Tibial nerve (tissue), 4 donors: ENCODE measurements around the gene FPGT. TPM values are rescaled to one million over a fixed set of nuclear protein-coding genes. Genes with fewer than 3 reads are reported as not detected.
"Not testable (repeated sequence)": the region's sequence is repeated elsewhere in the genome, so short reads cannot be mapped to it uniquely, and the experiment has no call there.

Source experiments
- DNase-seq, 2 donors: peaks; one replicate each; pipeline ENCODE4 v3.0.0-alpha.2; 2019; ENCODE audit warnings: low spot score in 2 of 2
- H3K27ac ChIP-seq, 4 donors: fragments of 200-600 bp; sonication (generic) in 3 of 4; one replicate each; pipeline ENCODE4 v1.5.1; 2017 to 2019; ENCODE audit warnings: mild to moderate bottlenecking in 1 of 4
- H3K27me3 ChIP-seq, 2 donors: fragments of 200-600 bp; sonication (generic) in 1 of 2; one replicate each; pipeline versions ENCODE4 v1.5.1 to v1.6.0; 2017 to 2019
- H3K36me3 ChIP-seq, 3 donors: fragments of 200-600 bp; sonication (generic); one replicate each; pipeline ENCODE4 v1.5.1; 2018 to 2019
- H3K4me1 ChIP-seq, 4 donors: fragments of 200-600 bp; sonication (generic) in 3 of 4; one replicate each; pipeline ENCODE4 v1.5.1; 2017 to 2019
- H3K4me3 ChIP-seq, 4 donors: fragments of 200-600 bp; sonication (generic) in 3 of 4; one replicate each; pipeline ENCODE4 v1.5.1; 2017 to 2019; ENCODE audit warnings: mild to moderate bottlenecking in 1 of 4, moderate library complexity in 1 of 4
- H3K9me3 ChIP-seq, 4 donors: fragments of 200-600 bp; sonication (generic) in 3 of 4; one replicate each; pipeline ENCODE4 v1.5.1; 2017 to 2019
- CTCF ChIP-seq, 5 experiments: fragments of 200-600 bp in 3 of 5; fragments of 450-650 bp in 2 of 5; sonication (generic) in 3 of 5; IDR thresholded peaks; one replicate each; pipeline ENCODE4 v1.5.1; 2016 to 2019; ENCODE audit warnings: antibody characterized with exemption in 5 of 5, mild to moderate bottlenecking in 3 of 5, moderate library complexity in 2 of 5
- EP300 ChIP-seq, 2 donors: sonication (generic); formaldehyde crosslinking; IDR thresholded peaks; one replicate each; pipeline ENCODE4 v1.6.1; 2017; ENCODE audit warnings: antibody characterized with exemption in 2 of 2, mild to moderate bottlenecking in 1 of 2
- POLR2A ChIP-seq, 2 donors: fragments of 450-650 bp; IDR thresholded peaks; one replicate each; pipeline ENCODE4 v1.6.1; 2017; ENCODE audit warnings: antibody characterized with exemption in 2 of 2, mild to moderate bottlenecking in 2 of 2, moderate library complexity in 2 of 2
- WGBS, 2 donors: methylation state at CpG; one replicate each; pipeline ENCODE4 v1.1.5; 2018; 5-methylcytosine and 5-hydroxymethylcytosine counted together
- total RNA-seq, 4 donors: library from RNA; depleted of rRNA; stranded (reverse); fragments of >200 nt; gene quantifications; one replicate each; pipeline ENCODE4 v1.1.0, GENCODE V29; 2016

The FPGT gene
- total RNA-seq = 10 to 100 TPM; 13.8 to 28.2 (median 16.4) TPM

GRCh38 chr1:74197657-74198552 is at the start of gene FPGT, which contains the start of gene LRRIQ3:
FPGT (plus strand) TSS chr1:74198242; CDS start chr1:74198279, 37 bp downstream.
LRRIQ3 (minus strand) TSS chr1:74198176; CDS start chr1:74183684, 14,492 bp downstream.
- WGBS, 2 donors = 5 to 6% methylated on average over 32 to 34 of the region's 41 CpGs
- DNase-seq = peak; percentile 86 to 88
- Histone ChIP-seq H3K27ac (peak within 1 kb of the TSS; percentile 66 to 88 (median 82)), H3K9me3 (no peaks in the 10 kb centered on the region), H3K27me3 (no peaks in the 10 kb centered on the region), H3K36me3 (peaks cover 0 to 12% (median 0%) of the 10 kb centered on the region in 3 donors), H3K4me1 (peaks cover 0 to 24% (median 0%) of the 10 kb centered on the region in 4 donors), H3K4me3 (peak within 1 kb of the TSS; percentile 44 to 65 (median 54))
- TF ChIP-seq EP300 (IDR thresholded peaks at IDR 0.05) = peak; percentile 67 to 92
- peak; percentile 45 to 75 for TF ChIP-seq POLR2A (IDR thresholded peaks at IDR 0.05)
- TF ChIP-seq CTCF (IDR thresholded peaks at IDR 0.05) = no peak

- H3K27me3 ChIP-seq = no peaks in the 10 kb centered on the region
- 73 to 87% methylated on average over 2 of the region's 2 CpGs for WGBS, 2 donors
- no peak overlapping the region for H3K4me3 ChIP-seq
- no peak for DNase-seq
- no peak overlapping the region for H3K27ac ChIP-seq
- H3K36me3 ChIP-seq = no peaks in the 10 kb centered on the region
- TF ChIP-seq CTCF (IDR thresholded peaks at IDR 0.05) = no peak
- TF ChIP-seq EP300 (IDR thresholded peaks at IDR 0.05) = no peak
- H3K9me3 ChIP-seq = no peaks in the 10 kb centered on the region
- no peaks in the 10 kb centered on the region for H3K4me1 ChIP-seq
These were observed 38.0 kb upstream of the FPGT start for GRCh38 chr1:74160046-74160445.

- no peak for DNase-seq
- no peaks in the 10 kb centered on the region for H3K9me3 ChIP-seq
- no peaks in the 10 kb centered on the region for H3K27me3 ChIP-seq
- no peaks in the 10 kb centered on the region for H3K4me1 ChIP-seq
- H3K36me3 ChIP-seq = no peaks in the 10 kb centered on the region
- no peak for TF ChIP-seq CTCF (IDR thresholded peaks at IDR 0.05)
- TF ChIP-seq EP300 (IDR thresholded peaks at IDR 0.05) = no peak
- no peak for TF ChIP-seq POLR2A (IDR thresholded peaks at IDR 0.05)
- H3K27ac ChIP-seq = no peak overlapping the region
- H3K4me3 ChIP-seq = no peak overlapping the region
These were observed 36.5 kb upstream of the FPGT start for GRCh38 chr1:74161497-74161896.

- H3K4me3 ChIP-seq = no peak overlapping the region
- H3K9me3 ChIP-seq = no peaks in the 10 kb centered on the region
- H3K4me1 ChIP-seq = no peaks in the 10 kb centered on the region
- DNase-seq = no peak
- no peak for TF ChIP-seq EP300 (IDR thresholded peaks at IDR 0.05)
- TF ChIP-seq CTCF (IDR thresholded peaks at IDR 0.05) = no peak
- no peak for TF ChIP-seq POLR2A (IDR thresholded peaks at IDR 0.05)
- no peaks in the 10 kb centered on the region for H3K36me3 ChIP-seq
- no peaks in the 10 kb centered on the region for H3K27me3 ChIP-seq
- H3K27ac ChIP-seq = no peak overlapping the region
- WGBS, 2 donors = 75 to 78% methylated on average over 5 of the region's 5 CpGs
These were observed 35.7 kb upstream of the FPGT start for GRCh38 chr1:74162333-74162732.

- not testable (repeated sequence) for DNase-seq, H3K4me3 ChIP-seq, H3K27me3 ChIP-seq, H3K27ac ChIP-seq, H3K4me1 ChIP-seq, H3K36me3 ChIP-seq
- peaks cover 0 to 28% (median 3%) of the 10 kb centered on the region in 4 donors for H3K9me3 ChIP-seq
- 94 to 96% methylated on average over 1 of the region's 1 CpG for WGBS, 2 donors
These were observed 23.6 kb upstream of the FPGT start for GRCh38 chr1:74174423-74174822.
